GM21360 (cell line): ENCODE measurements around the gene DCST1.
A peak's percentile ranks its signal among the peaks of the same experiment; 100 is the strongest.

Experiments used
- ATAC-seq: cut with Tn5 transposase; IDR thresholded peaks from one replicate; pipeline ENCODE4 v1.9.1; 2021; ENCODE audit warnings: mild to moderate bottlenecking, moderate library complexity; ENCODE audit not compliant: unreplicated experiment

Gene DCST1

GRCh38 chr1:155050560-155051341, 17.1 kb downstream of the DCST1 start, which contains the start of gene ADAM15:
Gene ADAM15 (plus strand): TSS chr1:155051316. CDS start chr1:155051387, 71 bp downstream.
- peak; percentile 50 for ATAC-seq

GRCh38 chr1:155051342-155051776, 17.7 kb downstream of the DCST1 start:
- no peak for ATAC-seq

- ATAC-seq = no peak
Measured at GRCh38 chr1:155051777-155052398, 18.3 kb downstream of the DCST1 start.

DNA sequence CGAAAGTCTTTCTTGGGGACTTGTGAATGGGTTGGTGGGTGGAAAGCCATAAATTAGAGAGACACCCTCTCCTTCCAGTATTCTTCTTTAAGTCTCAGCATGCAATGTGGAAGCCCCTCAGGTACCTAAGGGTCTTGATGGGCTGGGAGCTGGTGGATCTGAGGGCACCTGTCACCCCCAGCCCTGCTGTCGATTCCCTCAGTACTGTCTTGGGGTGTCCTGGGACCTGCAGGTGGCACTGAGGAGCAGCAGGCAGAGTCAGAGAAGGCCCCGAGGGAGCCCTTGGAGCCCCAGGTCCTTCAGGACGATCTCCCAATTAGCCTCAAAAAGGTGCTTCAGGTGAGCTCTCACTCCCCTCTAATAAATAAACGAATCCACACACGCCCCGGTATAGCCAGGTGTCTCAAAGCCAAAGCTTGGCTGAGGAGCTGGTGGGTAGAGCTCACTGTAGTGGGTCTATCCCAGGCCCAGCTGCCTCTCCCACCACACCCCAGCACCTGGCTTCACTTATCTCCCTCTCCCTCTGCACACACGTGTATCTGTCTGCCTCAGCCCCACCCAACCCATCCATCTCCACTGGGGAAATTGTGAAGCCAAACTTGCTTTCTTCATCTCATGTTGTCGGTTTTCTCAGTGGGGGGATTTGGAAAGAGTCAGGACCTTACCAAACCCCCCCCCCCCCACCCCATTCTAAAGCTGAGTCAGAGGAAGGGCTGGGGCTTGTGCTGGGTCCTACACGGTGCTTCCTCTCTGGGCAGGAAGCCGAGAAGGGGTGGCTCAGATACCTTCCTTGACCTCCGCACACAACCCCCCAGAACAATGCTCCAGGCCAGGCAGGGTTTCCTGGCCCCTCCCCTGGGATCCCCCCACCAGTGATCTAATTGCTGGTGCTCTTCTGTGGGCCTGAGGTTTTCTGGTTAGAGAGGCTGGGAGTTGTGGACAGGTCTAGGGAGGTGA, 19.1 kb downstream of the DCST1 start:
- ATAC-seq = no peak

GRCh38 chr1:155053531-155054105, 20.0 kb downstream of the DCST1 start:
- no peak for ATAC-seq

- ATAC-seq = no peak
Measured at GRCh38 chr1:155057104-155057503, 23.5 kb downstream of the DCST1 start.

DNA sequence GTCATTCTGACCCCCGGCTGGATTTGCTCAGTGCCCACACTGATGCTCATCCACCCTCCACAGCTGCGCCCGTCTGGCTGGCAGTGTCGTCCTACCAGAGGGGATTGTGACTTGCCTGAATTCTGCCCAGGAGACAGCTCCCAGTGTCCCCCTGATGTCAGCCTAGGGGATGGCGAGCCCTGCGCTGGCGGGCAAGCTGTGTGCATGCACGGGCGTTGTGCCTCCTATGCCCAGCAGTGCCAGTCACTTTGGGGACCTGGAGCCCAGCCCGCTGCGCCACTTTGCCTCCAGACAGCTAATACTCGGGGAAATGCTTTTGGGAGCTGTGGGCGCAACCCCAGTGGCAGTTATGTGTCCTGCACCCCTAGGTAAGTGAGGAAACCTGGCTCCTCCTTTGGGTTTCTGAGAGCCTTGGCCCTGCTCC, 24.2 kb downstream of the DCST1 start:
- no peak for ATAC-seq

DNA sequence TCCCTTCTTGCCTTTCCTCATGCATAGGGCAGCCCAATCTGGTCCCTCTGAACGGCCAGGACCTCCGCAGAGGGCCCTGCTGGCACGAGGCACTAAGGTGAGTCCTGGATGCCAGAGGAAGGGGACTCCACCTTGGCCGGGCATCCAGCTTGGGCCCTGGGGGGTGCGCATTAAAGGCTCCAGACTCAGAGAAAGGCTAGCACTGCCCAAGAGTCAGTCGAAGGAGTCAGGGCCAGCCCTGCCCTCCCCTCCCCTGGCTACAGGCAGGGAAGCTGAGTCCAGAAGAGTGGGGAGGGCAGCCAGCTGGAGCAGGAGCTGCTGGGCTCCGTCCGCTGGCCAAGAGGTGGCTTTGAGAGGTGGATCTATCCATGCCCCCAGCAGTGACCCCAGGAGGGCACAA, 27.1 kb downstream of the DCST1 start:
- no peak for ATAC-seq

DNA sequence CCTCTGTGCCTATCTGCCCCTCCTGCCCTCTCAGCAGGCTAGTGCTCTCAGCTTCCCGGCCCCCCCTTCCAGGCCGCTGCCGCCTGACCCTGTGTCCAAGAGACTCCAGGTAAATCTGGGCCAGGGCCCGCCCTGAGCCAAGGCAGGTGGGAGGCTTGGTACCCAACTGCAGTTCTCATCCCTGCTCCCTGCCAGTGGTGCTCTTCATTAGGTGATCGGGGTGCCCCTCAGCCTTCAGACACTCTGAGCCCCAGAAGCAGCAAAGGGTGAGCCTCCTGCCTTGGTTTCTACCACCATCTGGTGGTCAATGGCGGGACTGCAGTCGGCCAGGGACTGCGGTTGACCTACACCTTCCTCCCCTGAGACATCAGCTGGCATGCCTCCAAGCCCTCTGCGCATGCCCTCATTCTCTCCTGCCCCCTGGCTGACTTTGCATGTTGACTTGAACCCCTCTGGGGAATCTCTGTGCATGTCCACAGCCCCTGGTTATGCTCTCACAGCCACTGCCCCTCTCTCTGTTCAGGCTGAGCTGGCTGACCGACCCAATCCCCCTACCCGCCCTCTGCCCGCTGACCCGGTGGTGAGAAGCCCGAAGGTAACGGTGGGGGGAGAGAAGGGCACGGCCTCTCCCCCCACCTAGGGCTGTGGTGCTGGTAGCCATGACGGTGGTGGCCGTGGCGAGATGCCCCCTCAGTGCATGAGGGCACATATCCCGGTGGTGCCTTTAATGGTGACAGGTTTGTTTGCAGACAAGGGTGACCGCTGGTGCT, 27.9 kb downstream of the DCST1 start:
- ATAC-seq = no peak

DNA sequence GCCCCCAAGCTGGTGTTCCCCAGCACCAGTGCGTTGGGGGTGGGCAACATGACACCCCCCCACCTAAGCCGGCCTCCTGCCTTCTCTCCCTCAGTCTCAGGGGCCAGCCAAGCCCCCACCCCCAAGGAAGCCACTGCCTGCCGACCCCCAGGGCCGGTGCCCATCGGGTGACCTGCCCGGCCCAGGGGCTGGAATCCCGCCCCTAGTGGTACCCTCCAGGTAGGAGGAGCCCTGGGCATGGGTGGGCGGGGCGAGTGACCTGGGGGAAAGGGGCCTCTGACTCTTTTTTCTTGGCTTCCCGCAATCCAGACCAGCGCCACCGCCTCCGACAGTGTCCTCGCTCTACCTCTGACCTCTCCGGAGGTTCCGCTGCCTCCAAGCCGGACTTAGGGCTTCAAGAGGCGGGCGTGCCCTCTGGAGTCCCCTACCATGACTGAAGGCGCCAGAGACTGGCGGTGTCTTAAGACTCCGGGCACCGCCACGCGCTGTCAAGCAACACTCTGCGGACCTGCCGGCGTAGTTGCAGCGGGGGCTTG, 28.6 kb downstream of the DCST1 start:
- no peak for ATAC-seq

GRCh38 chr1:155062702-155063411, 29.2 kb downstream of the DCST1 start:
- no peak for ATAC-seq

DNA sequence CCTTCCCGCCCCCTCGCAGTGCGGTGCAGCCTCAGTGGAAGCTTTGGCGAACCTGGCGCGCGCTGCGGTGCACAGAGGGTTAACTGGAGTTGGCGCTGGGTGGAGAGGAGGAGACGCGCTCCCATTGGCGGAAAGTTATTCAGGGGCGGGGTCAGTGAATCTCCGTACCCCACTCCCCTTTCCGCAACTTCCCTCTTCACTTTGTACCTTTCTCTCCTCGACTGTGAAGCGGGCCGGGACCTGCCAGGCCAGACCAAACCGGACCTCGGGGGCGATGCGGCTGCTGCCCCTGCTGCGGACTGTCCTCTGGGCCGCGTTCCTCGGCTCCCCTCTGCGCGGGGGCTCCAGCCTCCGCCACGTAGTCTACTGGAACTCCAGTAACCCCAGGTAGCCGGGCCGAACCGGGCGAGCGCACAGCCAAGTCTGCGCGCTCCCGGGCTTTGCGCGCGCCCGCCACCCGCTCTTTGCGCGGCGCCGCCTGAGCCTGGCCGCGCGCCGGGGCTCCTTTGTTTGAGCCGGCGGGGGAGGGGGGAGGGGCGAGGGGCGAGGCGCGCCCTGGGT, 30.0 kb downstream of the DCST1 start, which contains the start of gene EFNA4:
TSS of gene EFNA4 (plus strand) at position 191 of the 561 bp plus-strand sequence. CDS start at position 275, 84 bp downstream.
- ATAC-seq = peak; percentile 53

GRCh38 chr1:155064111-155064831, 30.6 kb downstream of the DCST1 start:
- ATAC-seq = peak; percentile 11

GRCh38 chr1:155064832-155065429, 31.3 kb downstream of the DCST1 start:
- ATAC-seq = no peak

GRCh38 chr1:155066777-155067176, 33.2 kb downstream of the DCST1 start:
- ATAC-seq = no peak

- ATAC-seq = no peak
Measured at GRCh38 chr1:155068599-155068998, 35.0 kb downstream of the DCST1 start.

- ATAC-seq = no peak
Measured at GRCh38 chr1:155069551-155070157, 36.0 kb downstream of the DCST1 start.
